ENCODE data around the gene IGF1R.

IGF1R gene

DNA sequence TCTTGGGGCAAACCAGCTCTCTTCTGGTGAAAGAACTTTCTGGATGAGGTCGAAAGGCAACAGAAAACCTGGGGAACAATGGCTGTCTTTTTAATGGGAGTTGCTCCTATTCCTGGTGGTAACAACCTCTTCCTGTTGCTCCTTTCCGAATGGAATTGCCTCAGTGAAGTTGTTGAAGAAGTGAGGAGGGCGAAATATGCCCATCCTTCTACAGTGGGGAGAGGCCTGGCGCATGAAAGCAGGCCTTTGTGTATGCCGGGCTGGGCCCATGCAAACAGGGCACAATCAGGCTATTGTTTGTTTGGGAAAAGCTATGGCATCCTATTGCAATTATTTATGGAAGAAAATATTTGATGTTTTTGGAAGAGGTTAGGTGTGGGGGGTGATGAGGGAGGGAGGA, 166.9 kb downstream of the IGF1R start:
- TF ChIP-seq, protein P1, sequence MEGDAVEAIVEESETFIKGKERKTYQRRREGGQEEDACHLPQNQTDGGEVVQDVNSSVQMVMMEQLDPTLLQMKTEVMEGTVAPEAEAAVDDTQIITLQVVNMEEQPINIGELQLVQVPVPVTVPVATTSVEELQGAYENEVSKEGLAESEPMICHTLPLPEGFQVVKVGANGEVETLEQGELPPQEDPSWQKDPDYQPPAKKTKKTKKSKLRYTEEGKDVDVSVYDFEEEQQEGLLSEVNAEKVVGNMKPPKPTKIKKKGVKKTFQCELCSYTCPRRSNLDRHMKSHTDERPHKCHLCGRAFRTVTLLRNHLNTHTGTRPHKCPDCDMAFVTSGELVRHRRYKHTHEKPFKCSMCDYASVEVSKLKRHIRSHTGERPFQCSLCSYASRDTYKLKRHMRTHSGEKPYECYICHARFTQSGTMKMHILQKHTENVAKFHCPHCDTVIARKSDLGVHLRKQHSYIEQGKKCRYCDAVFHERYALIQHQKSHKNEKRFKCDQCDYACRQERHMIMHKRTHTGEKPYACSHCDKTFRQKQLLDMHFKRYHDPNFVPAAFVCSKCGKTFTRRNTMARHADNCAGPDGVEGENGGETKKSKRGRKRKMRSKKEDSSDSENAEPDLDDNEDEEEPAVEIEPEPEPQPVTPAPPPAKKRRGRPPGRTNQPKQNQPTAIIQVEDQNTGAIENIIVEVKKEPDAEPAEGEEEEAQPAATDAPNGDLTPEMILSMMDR (IDR thresholded peaks at IDR 0.05; ENCODE audit: borderline replicate concordance, insufficient read depth, low read depth, low read length), result no peak
- no peak overlapping the region for H3K4me3 ChIP-seq (ENCODE audit: low read depth, low read length)

DNA sequence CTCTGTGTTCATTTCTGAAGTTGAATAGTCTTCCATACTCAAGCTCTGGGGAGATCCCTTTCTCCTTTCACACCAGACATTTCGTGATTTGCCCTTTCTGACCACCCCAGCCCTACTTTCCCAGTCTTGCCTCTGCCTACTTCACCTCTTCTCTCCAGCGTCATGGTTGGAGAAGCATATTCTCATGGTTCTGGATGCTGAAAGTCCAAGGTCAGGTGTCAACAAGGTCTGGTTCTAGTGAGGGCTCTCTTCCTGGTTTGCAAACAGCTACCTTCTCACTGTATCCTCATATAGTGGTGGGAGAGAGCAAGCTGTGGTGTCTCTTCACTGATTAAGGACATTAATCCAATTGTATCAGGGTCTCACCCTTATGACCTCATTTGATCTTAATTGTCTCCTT, 169.4 kb downstream of the IGF1R start:
- TF ChIP-seq, protein P1 (IDR thresholded peaks at IDR 0.05; ENCODE audit: borderline replicate concordance, insufficient read depth, low read depth, low read length), result no peak
- no peak overlapping the region for H3K4me3 ChIP-seq (ENCODE audit: low read depth, low read length)

DNA sequence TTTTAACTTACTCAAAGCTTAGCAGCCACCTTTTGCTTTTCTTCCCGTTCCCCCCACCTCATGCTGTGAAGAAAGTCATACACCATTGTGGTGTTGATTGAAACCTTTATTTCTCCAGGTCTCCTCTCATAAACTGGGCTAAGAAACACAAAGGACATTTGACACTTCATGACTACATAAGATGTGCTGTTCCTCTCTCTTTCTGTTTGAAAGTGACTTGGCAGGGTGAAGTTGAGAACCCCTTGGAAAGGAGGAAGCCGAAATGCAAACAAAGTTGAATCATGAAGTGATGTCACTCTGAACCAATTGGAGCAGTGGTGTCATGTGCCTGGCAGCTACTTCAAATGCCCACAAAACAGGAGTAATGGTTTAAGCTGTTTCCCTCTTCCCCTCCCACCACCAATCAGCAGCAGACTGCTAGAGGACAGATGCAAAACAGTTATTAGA, 174.7 kb downstream of the IGF1R start:
- H3K4me3 ChIP-seq (ENCODE audit: low read depth, low read length), result no peak overlapping the region

DNA sequence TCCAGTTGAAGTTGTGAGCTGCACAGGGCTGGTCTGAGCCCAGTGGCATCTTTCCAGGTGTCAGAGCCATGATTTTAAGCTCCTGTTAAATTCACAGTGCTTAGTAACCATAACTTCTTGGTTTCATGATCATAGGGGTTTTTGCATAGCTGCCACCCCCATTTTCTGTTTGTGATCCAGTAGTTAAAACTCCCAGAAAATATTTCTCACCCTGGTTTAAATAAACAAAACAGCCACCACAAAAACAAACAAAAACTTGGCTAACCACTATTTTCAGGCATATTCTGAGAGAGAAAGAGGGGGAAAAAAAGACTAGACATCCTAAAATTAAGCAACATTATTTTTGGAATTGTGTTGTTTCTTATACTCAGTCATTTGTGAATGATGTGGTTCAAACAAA, 175.3 kb downstream of the IGF1R start:
- TF ChIP-seq, protein P1 (IDR thresholded peaks at IDR 0.05; ENCODE audit: borderline replicate concordance, insufficient read depth, low read depth, low read length), result no peak
- H3K4me3 ChIP-seq (ENCODE audit: low read depth, low read length), result no peak overlapping the region

More for the DNA sequence above, 174.7 kb downstream of the IGF1R start:
- TF ChIP-seq, protein P1 (IDR thresholded peaks at IDR 0.05; ENCODE audit: borderline replicate concordance, insufficient read depth, low read depth, low read length), result no peak

DNA sequence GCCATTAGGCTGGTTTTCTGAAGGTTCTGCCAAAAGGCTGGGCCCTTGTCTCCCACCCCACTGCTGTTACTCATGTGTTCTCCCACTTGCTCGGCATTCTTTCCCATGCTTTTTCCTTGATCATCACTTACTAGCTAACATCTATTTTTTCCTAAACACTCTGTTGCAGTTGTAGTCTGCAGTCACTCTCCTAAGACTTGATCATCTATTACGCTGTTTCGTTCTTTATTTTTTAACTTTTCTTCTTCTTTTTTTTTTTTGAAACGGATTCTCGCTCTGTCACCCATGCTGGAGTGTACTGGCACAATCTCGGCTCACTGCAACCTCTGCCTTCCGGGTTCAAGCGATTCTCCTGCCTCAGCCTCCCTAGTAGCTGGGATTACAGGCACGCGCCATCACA, 176.3 kb downstream of the IGF1R start:
- H3K4me3 ChIP-seq (ENCODE audit: low read depth, low read length), result no peak overlapping the region
- TF ChIP-seq, protein P1 (IDR thresholded peaks at IDR 0.05; ENCODE audit: borderline replicate concordance, insufficient read depth, low read depth, low read length), result no peak

DNA sequence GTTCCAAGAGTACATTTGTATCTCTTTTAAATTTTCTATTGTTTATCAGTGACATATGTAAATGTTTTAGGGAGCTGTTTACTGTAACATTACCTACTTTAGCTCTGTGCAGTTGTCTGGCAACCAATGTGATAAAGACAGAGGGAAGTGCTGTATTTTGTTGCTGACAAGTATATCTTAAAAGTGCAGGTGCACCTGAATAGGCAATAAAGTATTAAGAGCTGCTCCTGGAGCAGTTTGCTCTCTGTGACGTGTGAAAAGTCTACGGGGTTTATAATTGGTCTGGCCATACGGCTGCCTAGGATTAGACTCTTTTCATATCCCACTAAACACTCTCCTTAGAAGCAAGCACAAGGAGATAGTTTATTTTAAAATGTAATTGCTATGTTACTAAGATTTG, 178.3 kb downstream of the IGF1R start:
- TF ChIP-seq, protein P1 (IDR thresholded peaks at IDR 0.05; ENCODE audit: borderline replicate concordance, insufficient read depth, low read depth, low read length), result no peak
- no peak overlapping the region for H3K4me3 ChIP-seq (ENCODE audit: low read depth, low read length)

DNA sequence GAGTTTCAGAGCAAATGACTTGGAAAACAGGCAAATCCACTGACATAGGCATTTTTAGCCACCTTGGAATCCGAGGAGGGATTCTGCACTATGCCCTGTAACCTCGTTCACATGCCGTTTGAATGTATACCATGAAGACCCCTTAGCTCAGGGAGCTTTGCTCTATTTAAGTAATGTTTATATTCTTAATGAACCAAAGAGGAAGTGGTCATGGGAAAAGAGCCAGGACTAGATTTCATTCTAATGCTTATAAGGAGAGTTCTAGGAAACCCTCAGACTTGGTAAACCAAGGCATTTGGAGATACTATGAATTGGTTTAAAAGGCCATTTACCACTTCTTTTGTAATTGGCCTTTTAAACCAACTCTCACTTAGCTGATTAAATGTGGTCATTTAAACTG, 178.9 kb downstream of the IGF1R start:
- TF ChIP-seq, protein P1 (IDR thresholded peaks at IDR 0.05; ENCODE audit: borderline replicate concordance, insufficient read depth, low read depth, low read length), result no peak
- no peak overlapping the region for H3K4me3 ChIP-seq (ENCODE audit: low read depth, low read length)
